ENCODE results near the gene PIP5KL1.

PIP5KL1 gene

GRCh38 chr9:127913682-127914081 is 16.9 kb downstream of the PIP5KL1 start:
- DNase-seq (ENCODE audit: low spot score) = no peak

- peak; percentile 50 for DNase-seq (ENCODE audit: low spot score)
Observed at GRCh38 chr9:127912882-127913281, 17.7 kb downstream of the PIP5KL1 start.

GRCh38 chr9:127912296-127912695 is 18.3 kb downstream of the PIP5KL1 start:
- no peak for DNase-seq (ENCODE audit: low spot score)

GRCh38 chr9:127910613-127911205 is 19.9 kb downstream of the PIP5KL1 start:
- peak; percentile 80 for DNase-seq (ENCODE audit: low spot score)

GRCh38 chr9:127909839-127910273 is 20.7 kb downstream of the PIP5KL1 start:
- no peak for DNase-seq (ENCODE audit: low spot score)

- no peak for DNase-seq (ENCODE audit: low spot score)
Observed at GRCh38 chr9:127908660-127908926, 22.0 kb downstream of the PIP5KL1 start.

- no peak for DNase-seq (ENCODE audit: low spot score)
Observed at GRCh38 chr9:127907867-127908659, 22.5 kb downstream of the PIP5KL1 start.

- no peak for DNase-seq (ENCODE audit: low spot score)
Observed at GRCh38 chr9:127905788-127906191, 24.8 kb downstream of the PIP5KL1 start.

GRCh38 chr9:127905004-127905728 is 25.4 kb downstream of the PIP5KL1 start:
- DNase-seq (ENCODE audit: low spot score) = no peak

GRCh38 chr9:127904561-127905003 is 26.0 kb downstream of the PIP5KL1 start:
- DNase-seq (ENCODE audit: low spot score) = no peak

GRCh38 chr9:127903557-127904475 is 26.8 kb downstream of the PIP5KL1 start:
- peak; percentile 75 for DNase-seq (ENCODE audit: low spot score)

GRCh38 chr9:127899128-127899943 is 31.2 kb downstream of the PIP5KL1 start, which contains the start of gene ST6GALNAC6:
Gene ST6GALNAC6, minus strand, starts transcription at chr9:127899603. Its CDS starts 1,622 bp downstream, at chr9:127897981.
- peak; percentile 85 for DNase-seq (ENCODE audit: low spot score)

GRCh38 chr9:127898433-127899127 is 32.0 kb downstream of the PIP5KL1 start:
- no peak for DNase-seq (ENCODE audit: low spot score)

- peak; percentile 75 for DNase-seq (ENCODE audit: low spot score)
Observed at GRCh38 chr9:127897193-127897692, 33.3 kb downstream of the PIP5KL1 start.

- DNase-seq (ENCODE audit: low spot score) = no peak
Observed at GRCh38 chr9:127896395-127897192, 34.0 kb downstream of the PIP5KL1 start.

GRCh38 chr9:127895811-127896210 is 34.8 kb downstream of the PIP5KL1 start:
- no peak for DNase-seq (ENCODE audit: low spot score)

- no peak for DNase-seq (ENCODE audit: low spot score)
Observed at GRCh38 chr9:127893392-127893791, 37.2 kb downstream of the PIP5KL1 start.

GRCh38 chr9:127892831-127893230 is 37.7 kb downstream of the PIP5KL1 start:
- no peak for DNase-seq (ENCODE audit: low spot score)

- no peak for DNase-seq (ENCODE audit: low spot score)
Observed at GRCh38 chr9:127890053-127890452, 40.5 kb downstream of the PIP5KL1 start.
